Right lobe of liver (tissue), 4 donors: ENCODE data around the gene IKBIP.

Source experiments
- POLR2A ChIP-seq: fragments of 450-650 bp; IDR thresholded peaks from one replicate; pipeline ENCODE4 v1.6.1; 2017; ENCODE audit warnings: antibody characterized with exemption, mild to moderate bottlenecking
- TF ChIP-seq, protein P1 (sequence below), 4 donors: fragments of 200-600 bp in 3 of 4; fragments of 450-650 bp in 1 of 4; IDR thresholded peaks; one replicate each; pipeline versions ENCODE4 v1.5.1 to v1.8.0; 2016 to 2022; ENCODE audit warnings: antibody characterized with exemption in 4 of 4, mild to moderate bottlenecking in 2 of 4
- donor health status: DM: no; HTN: no; CAD: no.
- donor health status: DM: no; HTN: no; CAD: no.
- donor health status: DM: no; HTN: yes; CAD: no.

DNA sequence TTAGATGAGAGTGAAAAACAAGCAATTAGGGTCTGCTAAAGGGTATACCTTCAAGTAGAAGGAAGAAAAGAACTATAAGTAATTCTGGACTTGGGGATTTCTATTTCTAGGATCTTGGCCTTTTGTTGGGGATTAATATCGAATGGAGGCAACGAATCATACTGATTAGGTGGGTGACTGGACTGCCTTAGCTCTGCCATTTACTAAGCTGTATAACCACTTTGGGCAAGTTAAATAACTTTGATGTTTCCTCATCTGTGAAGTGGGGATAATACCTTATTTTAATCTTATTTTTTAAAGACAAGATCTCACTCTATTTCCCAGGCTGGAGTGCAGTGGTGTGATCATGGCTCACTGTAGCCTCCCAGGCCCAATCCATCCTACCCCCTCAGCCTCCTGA lies 6.6 kb downstream of the IKBIP start:
- TF ChIP-seq, protein P1, sequence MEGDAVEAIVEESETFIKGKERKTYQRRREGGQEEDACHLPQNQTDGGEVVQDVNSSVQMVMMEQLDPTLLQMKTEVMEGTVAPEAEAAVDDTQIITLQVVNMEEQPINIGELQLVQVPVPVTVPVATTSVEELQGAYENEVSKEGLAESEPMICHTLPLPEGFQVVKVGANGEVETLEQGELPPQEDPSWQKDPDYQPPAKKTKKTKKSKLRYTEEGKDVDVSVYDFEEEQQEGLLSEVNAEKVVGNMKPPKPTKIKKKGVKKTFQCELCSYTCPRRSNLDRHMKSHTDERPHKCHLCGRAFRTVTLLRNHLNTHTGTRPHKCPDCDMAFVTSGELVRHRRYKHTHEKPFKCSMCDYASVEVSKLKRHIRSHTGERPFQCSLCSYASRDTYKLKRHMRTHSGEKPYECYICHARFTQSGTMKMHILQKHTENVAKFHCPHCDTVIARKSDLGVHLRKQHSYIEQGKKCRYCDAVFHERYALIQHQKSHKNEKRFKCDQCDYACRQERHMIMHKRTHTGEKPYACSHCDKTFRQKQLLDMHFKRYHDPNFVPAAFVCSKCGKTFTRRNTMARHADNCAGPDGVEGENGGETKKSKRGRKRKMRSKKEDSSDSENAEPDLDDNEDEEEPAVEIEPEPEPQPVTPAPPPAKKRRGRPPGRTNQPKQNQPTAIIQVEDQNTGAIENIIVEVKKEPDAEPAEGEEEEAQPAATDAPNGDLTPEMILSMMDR (IDR thresholded peaks at IDR 0.05), result no peak
- TF ChIP-seq POLR2A, result no peak
